NCI-H774 (cell line): ENCODE measurements around the gene WDR86.

Experiments
- DNase-seq: peaks from one replicate; lab custom pipeline; 2025; lab: John Stamatoyannopoulos, UW

WDR86 gene

DNA sequence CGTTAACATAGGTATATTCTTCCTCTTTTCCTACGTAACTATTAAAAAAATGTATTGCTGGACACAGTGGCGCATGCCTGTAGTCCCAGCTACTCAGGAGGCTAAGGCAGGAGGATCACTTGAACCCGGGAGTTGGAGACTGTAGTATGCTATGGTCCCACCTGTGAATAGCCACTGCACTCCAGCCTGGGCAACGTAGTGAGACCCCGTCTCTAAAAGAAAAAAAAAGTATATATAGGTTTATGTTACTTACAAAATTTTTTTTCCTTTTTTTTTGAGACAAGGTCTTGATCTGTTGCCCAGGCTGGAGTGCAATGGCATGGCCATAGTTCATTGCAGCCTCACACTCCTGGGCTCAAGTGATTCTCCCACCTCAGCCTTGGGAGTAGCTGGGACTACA is 62.6 kb downstream of the WDR86 start:
- no peak for DNase-seq

DNA sequence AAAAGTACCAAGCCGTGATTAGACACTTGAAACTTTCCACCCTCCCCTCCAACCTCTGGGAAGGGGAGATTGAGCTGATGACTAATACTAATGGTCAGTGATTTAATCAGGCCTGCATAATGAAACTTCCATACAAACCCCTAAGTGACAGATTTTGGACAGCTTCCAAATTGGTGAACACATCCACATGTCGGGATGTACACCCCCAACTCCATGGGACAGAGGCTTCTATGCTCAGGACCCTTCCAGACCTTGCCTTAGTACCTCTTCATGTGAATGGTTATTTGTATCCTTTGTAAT is 63.4 kb downstream of the WDR86 start:
- no peak for DNase-seq

DNA sequence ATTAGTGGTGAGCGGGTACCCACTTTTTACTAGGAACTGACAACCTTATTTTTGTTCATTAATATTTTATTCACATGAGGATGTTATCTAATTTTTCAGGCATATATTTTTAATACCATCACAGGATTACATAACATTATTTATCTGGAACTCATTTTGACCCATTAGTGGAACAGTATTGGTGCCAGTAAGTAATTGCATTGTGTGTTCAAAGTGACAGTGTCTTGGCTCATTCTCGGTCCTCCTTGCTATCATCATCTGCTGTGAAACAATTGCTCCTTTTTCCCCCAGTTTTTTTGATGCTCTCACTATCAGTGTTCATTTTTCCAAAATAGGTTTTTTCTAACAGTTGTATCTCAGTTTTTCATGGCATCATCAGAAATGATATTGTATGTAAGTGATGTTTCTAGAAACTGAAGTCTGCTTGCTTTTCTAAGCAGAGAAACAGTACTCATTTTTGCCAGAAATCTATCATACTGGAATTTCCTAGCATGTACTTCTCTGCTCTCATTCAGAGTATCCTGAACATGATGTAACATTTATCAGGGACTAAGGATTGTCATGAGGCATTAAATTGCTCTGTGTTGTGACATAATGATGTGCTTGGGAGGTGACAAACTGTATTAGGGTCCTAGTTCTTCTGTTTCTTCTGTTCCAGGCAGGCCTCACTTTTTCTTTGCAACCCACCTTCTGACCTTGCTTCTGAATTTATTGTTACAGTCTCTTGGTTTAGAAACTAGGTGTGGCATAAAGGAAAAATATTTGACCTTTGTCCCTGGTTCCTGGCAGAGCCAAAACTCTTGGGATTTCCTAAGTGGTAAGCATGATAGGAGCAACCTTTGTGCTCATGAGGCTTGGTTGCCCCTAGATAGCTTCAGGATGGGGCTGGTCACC is 64.0 kb downstream of the WDR86 start:
- DNase-seq: no peak

DNA sequence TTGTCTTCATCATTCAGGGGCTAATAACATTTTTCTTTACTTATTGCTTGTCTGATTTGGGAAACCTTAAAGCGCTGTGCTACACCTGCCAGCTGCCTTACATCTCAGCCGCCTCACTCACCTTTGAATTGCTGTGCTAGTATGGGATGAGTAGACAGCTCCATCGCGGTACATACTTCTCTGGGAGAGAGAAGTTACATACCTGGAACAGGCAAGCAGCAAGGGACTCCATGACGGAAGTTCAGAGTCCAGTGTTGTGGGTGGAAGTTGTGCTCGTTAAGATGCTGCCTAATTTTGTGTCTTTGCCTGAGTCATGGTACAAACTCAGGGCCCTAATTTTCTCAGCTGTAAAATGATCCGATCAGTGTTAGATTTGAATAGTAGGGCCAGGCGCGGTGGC is 66.3 kb downstream of the WDR86 start:
- DNase-seq: no peak

DNA sequence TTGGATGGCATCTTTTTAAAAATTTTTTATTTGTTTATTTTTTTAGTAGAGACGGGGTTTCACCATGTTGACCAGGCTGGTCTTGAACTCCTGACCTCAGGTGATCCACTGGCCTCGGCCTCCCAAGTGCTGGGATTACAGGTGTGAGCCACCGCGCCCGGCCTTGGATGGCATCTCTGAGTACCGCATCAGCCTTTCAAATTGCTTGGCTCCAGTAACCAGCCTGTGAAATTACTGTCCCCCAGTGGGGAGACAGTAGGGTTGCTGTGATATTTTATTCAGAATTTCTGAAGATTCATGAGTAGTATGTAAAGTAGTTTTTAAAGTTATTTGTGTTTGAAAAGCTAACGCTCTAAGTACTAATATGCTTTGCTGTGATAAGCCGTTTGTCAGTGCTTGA is 67.0 kb downstream of the WDR86 start:
- DNase-seq: no peak

DNA sequence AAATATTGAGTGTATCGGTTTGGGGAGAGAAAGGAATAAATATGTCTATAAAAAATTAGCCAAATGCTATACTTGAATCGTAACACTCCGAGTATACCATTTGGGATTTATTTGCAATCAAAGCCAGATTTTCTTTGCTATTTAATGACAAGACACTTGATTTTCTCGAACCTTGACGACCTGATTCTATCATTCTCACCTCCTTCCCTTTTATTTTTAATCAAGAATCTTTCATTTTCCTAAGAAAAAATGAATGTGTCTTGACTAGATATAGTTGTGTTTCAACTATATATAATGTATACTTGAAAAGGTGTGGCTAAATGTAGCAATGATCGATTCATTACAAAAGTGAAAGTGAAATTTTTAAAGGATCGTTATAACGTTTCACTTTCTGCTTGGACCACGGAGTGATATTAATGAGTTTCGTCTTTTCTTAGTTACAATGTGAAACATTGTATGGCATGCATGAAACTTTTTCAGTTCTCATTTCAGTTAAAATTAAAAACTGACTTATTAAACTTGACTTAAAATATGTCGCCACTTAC is 67.7 kb downstream of the WDR86 start:
- DNase-seq: no peak

DNA sequence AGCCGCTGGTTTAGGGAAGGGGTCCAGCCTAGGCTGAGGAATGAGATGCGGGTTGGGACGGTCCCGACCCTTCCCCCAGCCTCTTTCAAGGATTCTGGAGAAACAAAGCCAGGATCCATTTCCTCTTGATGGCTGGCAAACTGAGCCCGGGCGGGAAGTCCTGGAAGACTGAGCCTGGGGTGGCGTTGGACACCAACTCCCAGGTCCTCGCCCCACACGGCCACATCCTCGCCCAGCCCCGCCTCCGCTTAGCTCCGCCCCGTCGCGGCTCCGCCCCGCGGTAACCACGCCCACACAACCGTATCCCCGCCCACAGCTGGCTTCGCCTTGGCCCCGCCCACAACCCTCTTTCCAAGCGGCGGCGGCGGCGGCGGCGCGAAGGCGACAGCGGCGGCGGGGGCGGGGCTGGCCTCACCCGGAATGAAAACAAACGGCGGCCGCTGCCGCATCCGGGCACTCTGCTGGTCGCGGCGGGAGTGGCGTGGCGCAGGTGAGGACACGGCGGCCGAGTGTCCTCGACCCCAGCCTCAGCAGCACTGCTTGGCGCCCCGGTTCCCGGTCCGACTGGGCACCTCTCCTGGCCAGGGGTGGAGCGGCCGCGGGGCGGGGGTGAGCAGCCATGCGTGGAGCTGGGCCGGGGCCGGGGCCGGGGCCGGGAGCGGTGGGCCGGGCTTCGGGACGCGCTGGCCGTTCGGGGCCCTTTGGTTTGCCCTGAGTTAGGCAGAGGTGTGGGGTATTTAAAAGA is 68.3 kb downstream of the WDR86 start, which contains the start of gene NUB1:
Gene NUB1, plus strand, starts transcription at position 456 of the 745 bp plus-strand sequence. CDS start 3,538 bp downstream, outside the sequence.
- peak; percentile 85 for DNase-seq

DNA sequence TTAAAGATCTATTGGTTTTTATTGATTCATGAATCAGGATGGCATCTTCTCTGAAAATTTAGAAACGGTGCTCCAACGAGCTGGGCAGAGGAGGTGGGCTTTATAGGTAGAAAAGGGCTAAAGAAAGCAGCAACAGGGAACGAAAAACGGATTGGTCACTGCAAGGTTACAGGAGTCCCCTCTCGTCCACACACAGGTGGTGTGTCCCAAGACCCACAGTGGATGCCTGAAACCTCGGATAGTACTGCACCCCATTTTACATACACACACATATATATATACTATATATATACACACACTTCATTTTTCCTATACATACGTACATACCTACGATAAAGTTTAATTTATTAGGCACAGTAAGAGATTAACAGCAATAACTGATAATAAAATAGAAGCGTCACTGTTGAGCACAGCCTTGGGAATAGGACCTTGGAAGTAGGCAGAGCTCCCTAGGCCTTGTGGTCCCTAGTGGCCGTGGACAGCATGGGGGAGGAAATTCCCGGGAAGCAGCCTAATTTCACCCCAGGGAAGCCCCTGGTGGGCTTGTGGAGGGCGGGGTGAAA is 69.0 kb downstream of the WDR86 start:
- no peak for DNase-seq

DNA sequence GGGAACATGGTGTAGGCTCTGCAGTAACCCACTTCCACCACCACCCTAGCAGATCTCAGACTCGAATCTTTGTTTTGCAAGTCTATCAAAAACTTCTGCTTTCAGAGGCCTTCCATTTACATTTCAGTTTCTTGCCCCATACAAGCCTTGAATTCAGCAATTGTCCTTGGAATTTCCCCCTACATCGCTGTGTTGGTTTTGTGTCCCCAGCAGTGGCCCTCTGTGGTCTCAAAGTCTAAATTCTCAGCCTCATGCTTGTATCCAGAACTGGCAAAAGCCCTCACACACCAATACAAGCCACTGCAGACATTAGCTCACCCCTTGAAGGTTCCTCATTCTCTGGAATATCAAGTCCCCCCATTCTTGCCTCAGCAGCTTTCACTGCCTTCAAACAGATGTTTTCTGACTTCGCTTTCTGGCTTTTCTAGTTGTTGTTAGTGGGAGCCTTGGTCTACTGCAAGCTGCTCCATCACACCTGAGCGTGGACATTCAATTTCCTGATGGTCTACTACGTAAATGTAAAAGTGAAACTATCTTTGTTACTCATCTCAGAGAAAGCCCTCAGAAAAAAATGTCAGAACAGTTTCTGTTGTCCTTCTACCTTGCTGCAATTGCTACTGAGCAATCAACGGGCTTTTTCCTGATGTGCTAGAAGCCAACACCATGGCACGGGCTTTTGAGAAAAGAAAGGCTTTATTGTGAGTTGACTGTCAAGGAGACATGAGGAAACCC is 70.0 kb downstream of the WDR86 start:
- no peak for DNase-seq

DNA sequence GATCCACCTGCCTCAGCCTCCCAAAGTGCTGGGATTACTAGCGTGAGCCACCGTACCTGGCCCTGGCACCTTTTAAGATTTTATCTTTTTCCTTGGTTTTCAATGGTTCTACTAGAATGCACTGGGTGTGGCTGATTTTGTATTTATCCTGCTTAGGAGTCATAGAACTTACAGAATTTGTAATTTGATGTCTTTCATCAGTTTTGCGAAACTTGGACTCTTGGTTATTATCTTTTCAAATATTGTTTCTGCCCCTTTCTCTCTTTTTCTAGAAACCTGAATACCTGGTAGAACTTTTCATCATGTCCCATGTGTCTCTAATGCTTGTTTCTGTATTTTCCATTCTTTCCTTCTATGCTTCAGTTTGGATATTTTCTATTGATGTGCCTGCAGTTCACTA is 71.0 kb downstream of the WDR86 start:
- DNase-seq: no peak

DNA sequence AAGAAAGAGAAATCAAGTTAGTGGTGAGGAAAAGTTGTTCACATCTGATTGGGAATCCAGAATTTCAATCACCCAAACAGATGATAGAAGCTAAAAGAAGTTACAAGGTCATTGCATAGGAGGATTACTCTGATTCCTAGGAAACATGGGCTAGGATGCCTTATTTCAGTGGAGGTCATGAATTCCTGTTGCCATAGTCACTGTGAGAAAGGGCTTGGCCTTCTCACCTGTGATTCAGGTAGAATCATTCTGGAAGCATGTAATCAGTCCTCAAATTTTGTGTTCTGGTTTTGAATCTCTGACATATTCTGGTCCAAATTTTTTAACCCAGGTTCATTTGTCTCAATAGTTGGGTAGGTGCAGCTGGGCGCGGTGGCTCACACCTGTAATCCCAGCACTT is 72.5 kb downstream of the WDR86 start:
- no peak for DNase-seq

DNA sequence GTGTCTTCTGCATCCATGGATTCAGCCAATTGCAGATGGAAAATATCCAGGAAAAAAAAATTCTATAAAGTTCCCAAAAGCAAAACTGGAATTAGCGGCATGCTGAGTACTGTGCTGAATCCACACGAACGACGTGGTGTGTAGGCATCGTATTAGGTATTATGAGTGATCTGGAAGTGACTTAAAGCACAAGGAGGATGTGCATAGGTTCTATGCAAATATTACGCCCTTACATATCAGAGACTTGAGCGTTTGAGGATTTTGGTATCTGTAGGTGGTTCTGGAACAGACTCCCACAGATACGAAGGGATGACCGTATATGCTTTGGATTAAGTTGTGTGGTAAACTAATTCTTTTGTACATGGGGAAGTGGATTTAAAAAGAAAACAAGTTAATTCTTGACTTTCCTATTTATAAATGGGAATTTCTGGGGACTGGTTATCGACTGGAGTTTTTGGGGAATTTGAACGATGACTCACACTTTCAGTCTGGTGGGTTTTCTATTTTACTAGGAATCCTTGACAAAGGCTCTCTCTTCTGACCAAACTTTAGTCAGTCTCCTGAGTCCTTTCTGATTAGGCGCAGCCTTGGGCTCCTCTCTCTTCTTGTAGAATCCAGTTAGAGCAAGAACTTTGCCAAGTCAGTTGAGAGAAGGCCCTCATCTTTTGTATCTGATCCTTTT is 73.7 kb downstream of the WDR86 start:
- no peak for DNase-seq

DNA sequence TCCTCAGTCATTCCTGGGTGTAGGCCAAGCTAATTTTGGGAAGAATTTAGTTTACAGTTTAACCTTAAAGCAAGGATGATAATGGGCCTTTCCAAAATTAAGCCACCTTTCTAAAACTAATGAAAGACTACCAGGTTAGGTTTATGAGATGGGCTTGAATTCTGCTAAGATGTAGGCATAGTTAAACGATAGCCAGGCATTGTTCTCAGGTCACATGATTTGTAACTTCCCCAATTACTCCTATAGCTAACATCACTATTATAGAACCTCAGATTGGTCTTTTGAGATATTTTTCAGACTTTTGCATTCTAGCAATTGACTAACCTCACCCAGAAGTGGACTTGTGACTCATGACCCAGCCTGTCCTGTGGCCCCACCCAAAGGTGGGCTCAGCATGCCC is 75.2 kb downstream of the WDR86 start:
- no peak for DNase-seq
